RWPE1 (cell line): ENCODE results near the gene PLXNB1.
A peak's percentile ranks its signal among the peaks of the same experiment; 100 is the strongest.

Experiments
- CTCF ChIA-PET: fragments of 350-600 bp; sonication (Branson Sonifier 250); formaldehyde crosslinking; extraction: SDS; loops from one replicate; lab custom pipeline; 2021; lab: Yijun Ruan, JAX
- POLR2A ChIA-PET: fragments of 400-600 bp; formaldehyde crosslinking; extraction: SDS; loops from one replicate; lab custom pipeline; 2020; ENCODE audit warnings: antibody characterized with exemption; ENCODE audit not compliant: low non-redundant PET; lab: Yijun Ruan, JAX
- DNase-seq: peaks from one replicate; pipeline ENCODE4 v3.0.0; 2012; ENCODE audit warnings: low spot score
- H3K27ac ChIP-seq: fragments of 450-650 bp; 2 replicates; pipeline ENCODE4 v1.5.1; 2017
- CTCF ChIP-seq: fragments of 450-650 bp; conservative IDR thresholded peaks from 2 replicates; pipeline ENCODE4 v1.5.1; 2017; ENCODE audit warnings: low read depth, mild to moderate bottlenecking

Gene PLXNB1

GRCh38 chr3:48446043-48446424 is 16.1 kb upstream of the PLXNB1 start:
- ChIA-PET CTCF (interaction anchor here (0.9 kb wide), 1 partner anchor 10 kb away, joined by 3 read pairs; no protein-coding TSS in a partner anchor), POLR2A (interaction anchor here (0.6 to 1.2 kb wide), 3 partner anchors 15 to 24 kb away, joined by 3 to 5 read pairs (median 3); no protein-coding TSS in a partner anchor)
- TF ChIP-seq CTCF: no peak
- peak overlapping the region; percentile 87 for H3K27ac ChIP-seq
- DNase-seq: no peak

GRCh38 chr3:48445277-48445882 is 15.5 kb upstream of the PLXNB1 start:
- POLR2A ChIA-PET: interaction anchor here (0.6 kb wide), 1 partner anchor 15 kb away, joined by 3 read pairs; no protein-coding TSS in a partner anchor
- CTCF ChIA-PET: interaction anchor here (0.6 to 0.9 kb wide), 2 partner anchors 9 to 316 kb away, joined by 3 to 4 read pairs; no protein-coding TSS in a partner anchor
- TF ChIP-seq CTCF: no peak
- no peak for DNase-seq
- H3K27ac ChIP-seq: peak overlapping the region; percentile 87

GRCh38 chr3:48441940-48442339 is 12.1 kb upstream of the PLXNB1 start:
- H3K27ac ChIP-seq: peak overlapping the region; percentile 45; the same call in 1 of the 2 replicates
- no peak for TF ChIP-seq CTCF
- DNase-seq: no peak
- POLR2A ChIA-PET: no interaction called here
- CTCF ChIA-PET: no interaction called here

- TF ChIP-seq CTCF: no peak
- ChIA-PET CTCF (interaction anchor here (0.6 kb wide), 1 partner anchor 176 kb away, joined by 5 read pairs; no protein-coding TSS in a partner anchor), POLR2A (no interaction called here)
- no peak for DNase-seq
- H3K27ac ChIP-seq: peak overlapping the region; percentile 86
Measured at GRCh38 chr3:48440590-48440958, 10.7 kb upstream of the PLXNB1 start.

GRCh38 chr3:48439820-48440589 is 10.1 kb upstream of the PLXNB1 start, which contains the start of the genes CCDC51 and TMA7:
CCDC51 (minus strand) TSS chr3:48440119; CDS start chr3:48435128, 4,991 bp downstream.
TMA7 (plus strand) TSS chr3:48440257; CDS start chr3:48440297, 40 bp downstream.
- ChIA-PET CTCF (interaction anchor here (0.6 to 1.1 kb wide), 3 partner anchors 38 to 176 kb away, joined by 3 to 5 read pairs (median 3); no protein-coding TSS in a partner anchor), POLR2A (interaction anchor here (0.6 kb wide), 2 partner anchors 61 to 102 kb away, joined by 3 to 4 read pairs; no protein-coding TSS in a partner anchor)
- TF ChIP-seq CTCF: no peak
- peak; percentile 97 for DNase-seq
- peak within 1 kb of the TSS; percentile 86 for H3K27ac ChIP-seq

GRCh38 chr3:48437812-48438211 is 7.9 kb upstream of the PLXNB1 start:
- no peak for DNase-seq
- no peak overlapping the region for H3K27ac ChIP-seq
- ChIA-PET POLR2A (interaction anchor here (0.7 kb wide), 1 partner anchor 35 kb away, joined by 3 read pairs; no protein-coding TSS in a partner anchor), CTCF (no interaction called here)
- TF ChIP-seq CTCF: no peak
